HEK293 (cell line): ENCODE measurements around the gene RNPEP.

Experiments
- EGR2 ChIP-seq: fragments of 450-650 bp; formaldehyde crosslinking; IDR thresholded peaks from 2 replicates; pipeline ENCODE4 v1.5.1; 2016; ENCODE audit warnings: low read depth, missing biosample characterization, missing genetic modification characterization
- OVOL3 ChIP-seq: fragments of 450-650 bp; formaldehyde crosslinking; IDR thresholded peaks from 2 replicates; pipeline ENCODE4 v1.5.1; 2016; ENCODE audit warnings: missing biosample characterization, missing genetic modification characterization
- SP3 ChIP-seq: fragments of 450-650 bp; formaldehyde crosslinking; IDR thresholded peaks from 2 replicates; pipeline ENCODE4 v1.5.1; 2016; ENCODE audit warnings: missing biosample characterization, missing genetic modification characterization
- SP7 ChIP-seq: fragments of 450-650 bp; formaldehyde crosslinking; IDR thresholded peaks from 2 replicates; pipeline ENCODE4 v1.5.1; 2016; ENCODE audit warnings: missing biosample characterization, missing genetic modification characterization
- TRIM28 ChIP-seq: IDR thresholded peaks from 2 replicates; pipeline ENCODE4 v1.6.1; 2011; ENCODE audit warnings: low read length, control low read depth, borderline replicate concordance
- YY2 ChIP-seq: fragments of 450-650 bp; formaldehyde crosslinking; IDR thresholded peaks from 2 replicates; pipeline ENCODE4 v1.5.1; 2016; ENCODE audit warnings: missing biosample characterization, missing genetic modification characterization
- ZBTB1 ChIP-seq: fragments of 450-650 bp; formaldehyde crosslinking; IDR thresholded peaks from 2 replicates; pipeline ENCODE4 v1.5.1; 2016; ENCODE audit warnings: missing biosample characterization, missing genetic modification characterization
- ZBTB21 ChIP-seq: fragments of 450-650 bp; formaldehyde crosslinking; IDR thresholded peaks from 2 replicates; pipeline ENCODE4 v1.5.1; 2017; ENCODE audit warnings: missing biosample characterization, missing genetic modification characterization
- ZBTB49 ChIP-seq: fragments of 450-650 bp; formaldehyde crosslinking; IDR thresholded peaks from 2 replicates; pipeline ENCODE4 v1.5.1; 2016; ENCODE audit warnings: missing biosample characterization, missing genetic modification characterization, low read depth
- ZEB2 ChIP-seq: fragments of 450-650 bp; formaldehyde crosslinking; IDR thresholded peaks from 2 replicates; pipeline ENCODE4 v1.5.1; 2016; ENCODE audit warnings: missing biosample characterization, missing genetic modification characterization
- ZNF112 ChIP-seq: fragments of 450-650 bp; formaldehyde crosslinking; IDR thresholded peaks from 2 replicates; pipeline ENCODE4 v1.5.0; 2017; ENCODE audit warnings: missing biosample characterization, missing genetic modification characterization
- ZNF335 ChIP-seq: fragments of 450-650 bp; formaldehyde crosslinking; conservative IDR thresholded peaks from 2 replicates; pipeline ENCODE4 v1.5.1; 2016; ENCODE audit warnings: missing biosample characterization, missing genetic modification characterization
- ZNF341 ChIP-seq: fragments of 450-650 bp; formaldehyde crosslinking; IDR thresholded peaks from 2 replicates; pipeline ENCODE4; 2016; ENCODE audit warnings: low read depth, missing biosample characterization, missing genetic modification characterization
- ZNF423 ChIP-seq: fragments of 450-650 bp; formaldehyde crosslinking; IDR thresholded peaks from 2 replicates; pipeline ENCODE4 v1.5.1; 2016; ENCODE audit warnings: missing biosample characterization, missing genetic modification characterization
- ZNF510 ChIP-seq: fragments of 450-650 bp; formaldehyde crosslinking; IDR thresholded peaks from 2 replicates; pipeline ENCODE4 v1.5.1; 2018; ENCODE audit warnings: mild to moderate bottlenecking, missing genetic modification characterization, missing biosample characterization; ENCODE audit not compliant: insufficient replicate concordance
- ZNF596 ChIP-seq: fragments of 450-650 bp; IDR thresholded peaks from 2 replicates; pipeline ENCODE4 v1.5.0; 2018; ENCODE audit warnings: missing biosample characterization, mild to moderate bottlenecking, missing genetic modification characterization, moderate library complexity
- ZNF600 ChIP-seq: fragments of 450-650 bp; formaldehyde crosslinking; IDR thresholded peaks from 2 replicates; pipeline ENCODE4 v1.5.1; 2016; ENCODE audit warnings: missing biosample characterization, missing genetic modification characterization
- ZNF654 ChIP-seq: fragments of 450-650 bp; formaldehyde crosslinking; IDR thresholded peaks from 2 replicates; pipeline ENCODE4 v1.5.1; 2016; ENCODE audit warnings: low read depth, missing biosample characterization, missing genetic modification characterization
- ZNF664 ChIP-seq: fragments of 450-650 bp; formaldehyde crosslinking; IDR thresholded peaks from 2 replicates; pipeline ENCODE4 v1.5.1; 2016; ENCODE audit warnings: missing biosample characterization, missing genetic modification characterization
- ZNF768 ChIP-seq: fragments of 450-650 bp; formaldehyde crosslinking; IDR thresholded peaks from 2 replicates; pipeline ENCODE4 v1.5.1; 2018; ENCODE audit warnings: missing biosample characterization, mild to moderate bottlenecking, missing genetic modification characterization
- ZNF830 ChIP-seq: fragments of 450-650 bp; IDR thresholded peaks from 2 replicates; pipeline ENCODE4 v1.5.0; 2018; ENCODE audit warnings: missing biosample characterization, missing genetic modification characterization, low read depth, mild to moderate bottlenecking, moderate library complexity
- TF ChIP-seq, protein P1 (sequence below): fragments of 450-650 bp; formaldehyde crosslinking; conservative IDR thresholded peaks from 2 replicates; pipeline ENCODE4 v1.5.1; 2016; ENCODE audit warnings: low read depth, missing biosample characterization, missing genetic modification characterization
- TF ChIP-seq, protein P2 (sequence below): fragments of 450-650 bp; formaldehyde crosslinking; IDR thresholded peaks from 2 replicates; pipeline ENCODE4 v1.5.1; 2016; ENCODE audit warnings: missing biosample characterization, missing genetic modification characterization, borderline replicate concordance
- TF ChIP-seq, protein P3 (sequence below): fragments of 450-650 bp; formaldehyde crosslinking; IDR thresholded peaks from 2 replicates; pipeline ENCODE4 v1.5.1; 2016; ENCODE audit warnings: missing biosample characterization, missing genetic modification characterization

The RNPEP gene

DNA sequence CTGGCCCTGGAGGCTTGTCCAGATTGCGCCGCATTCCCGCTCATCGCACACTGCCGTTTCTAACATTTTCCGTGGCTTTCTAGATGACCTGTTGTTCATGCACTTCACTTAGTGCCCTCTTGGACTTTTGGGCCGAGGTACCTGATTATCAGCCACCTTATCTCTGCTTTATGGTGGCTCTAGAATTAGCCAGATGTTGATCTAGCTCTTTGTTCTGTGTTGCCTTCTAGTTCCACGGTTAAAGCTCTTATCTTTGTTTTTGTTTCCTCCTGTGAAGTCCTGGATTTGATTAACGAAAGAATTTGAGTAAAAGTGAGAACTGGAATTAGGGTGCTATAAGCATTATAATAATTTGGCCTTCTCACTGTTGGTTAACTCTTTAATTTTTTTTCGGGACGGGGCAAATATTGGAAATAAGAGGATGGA lies 945 bp downstream of the RNPEP start (continued):
- TF ChIP-seq, protein P1, sequence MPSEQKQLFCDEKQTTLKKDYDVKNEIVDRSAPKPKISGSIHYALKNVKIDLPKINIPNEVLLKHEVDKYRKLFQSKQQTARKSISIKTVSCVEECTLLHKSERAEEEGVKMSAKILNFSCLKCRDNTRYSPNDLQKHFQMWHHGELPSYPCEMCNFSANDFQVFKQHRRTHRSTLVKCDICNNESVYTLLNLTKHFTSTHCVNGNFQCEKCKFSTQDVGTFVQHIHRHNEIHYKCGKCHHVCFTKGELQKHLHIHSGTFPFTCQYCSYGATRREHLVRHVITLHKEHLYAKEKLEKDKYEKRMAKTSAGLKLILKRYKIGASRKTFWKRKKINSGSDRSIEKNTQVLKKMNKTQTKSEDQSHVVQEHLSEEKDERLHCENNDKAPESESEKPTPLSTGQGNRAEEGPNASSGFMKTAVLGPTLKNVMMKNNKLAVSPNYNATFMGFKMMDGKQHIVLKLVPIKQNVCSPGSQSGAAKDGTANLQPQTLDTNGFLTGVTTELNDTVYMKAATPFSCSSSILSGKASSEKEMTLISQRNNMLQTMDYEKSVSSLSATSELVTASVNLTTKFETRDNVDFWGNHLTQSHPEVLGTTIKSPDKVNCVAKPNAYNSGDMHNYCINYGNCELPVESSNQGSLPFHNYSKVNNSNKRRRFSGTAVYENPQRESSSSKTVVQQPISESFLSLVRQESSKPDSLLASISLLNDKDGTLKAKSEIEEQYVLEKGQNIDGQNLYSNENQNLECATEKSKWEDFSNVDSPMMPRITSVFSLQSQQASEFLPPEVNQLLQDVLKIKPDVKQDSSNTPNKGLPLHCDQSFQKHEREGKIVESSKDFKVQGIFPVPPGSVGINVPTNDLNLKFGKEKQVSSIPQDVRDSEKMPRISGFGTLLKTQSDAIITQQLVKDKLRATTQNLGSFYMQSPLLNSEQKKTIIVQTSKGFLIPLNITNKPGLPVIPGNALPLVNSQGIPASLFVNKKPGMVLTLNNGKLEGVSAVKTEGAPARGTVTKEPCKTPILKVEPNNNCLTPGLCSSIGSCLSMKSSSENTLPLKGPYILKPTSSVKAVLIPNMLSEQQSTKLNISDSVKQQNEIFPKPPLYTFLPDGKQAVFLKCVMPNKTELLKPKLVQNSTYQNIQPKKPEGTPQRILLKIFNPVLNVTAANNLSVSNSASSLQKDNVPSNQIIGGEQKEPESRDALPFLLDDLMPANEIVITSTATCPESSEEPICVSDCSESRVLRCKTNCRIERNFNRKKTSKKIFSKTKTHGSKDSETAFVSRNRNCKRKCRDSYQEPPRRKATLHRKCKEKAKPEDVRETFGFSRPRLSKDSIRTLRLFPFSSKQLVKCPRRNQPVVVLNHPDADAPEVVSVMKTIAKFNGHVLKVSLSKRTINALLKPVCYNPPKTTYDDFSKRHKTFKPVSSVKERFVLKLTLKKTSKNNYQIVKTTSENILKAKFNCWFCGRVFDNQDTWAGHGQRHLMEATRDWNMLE (tag by site-specific recombination), result no peak
- TF ChIP-seq OVOL3 (tag by site-specific recombination) (no peak), ZNF510 (tag by site-specific recombination) (no peak), ZNF335 (tag by site-specific recombination) (peak; percentile 97), ZNF596 (tag by site-specific recombination) (no peak), SP7 (tag by site-specific recombination) (0 out of 2 replicates have a peak, but pooled peaks have one; percentile 5), TRIM28 (no peak), ZNF600 (peak; percentile 97; the same call in 1 of the 2 replicates), ZNF423 (tag by site-specific recombination) (no peak), ZNF830 (no peak), ZNF664 (tag by site-specific recombination) (no peak), ZNF654 (no peak), ZNF768 (tag by site-specific recombination) (no peak), ZNF112 (no peak), ZBTB1 (tag by site-specific recombination) (no peak), ZBTB49 (no peak), ZNF341 (tag by site-specific recombination) (peak; percentile 33; the same call in 1 of the 2 replicates), EGR2 (tag by site-specific recombination) (no peak), YY2 (tag by site-specific recombination) (no peak), SP3 (tag by site-specific recombination) (0 out of 2 replicates have a peak, but pooled peaks have one; percentile 27), ZEB2 (tag by site-specific recombination) (peak; percentile 30; the same call in 1 of the 2 replicates), ZBTB21 (tag by site-specific recombination) (no peak)
- TF ChIP-seq, protein P2, sequence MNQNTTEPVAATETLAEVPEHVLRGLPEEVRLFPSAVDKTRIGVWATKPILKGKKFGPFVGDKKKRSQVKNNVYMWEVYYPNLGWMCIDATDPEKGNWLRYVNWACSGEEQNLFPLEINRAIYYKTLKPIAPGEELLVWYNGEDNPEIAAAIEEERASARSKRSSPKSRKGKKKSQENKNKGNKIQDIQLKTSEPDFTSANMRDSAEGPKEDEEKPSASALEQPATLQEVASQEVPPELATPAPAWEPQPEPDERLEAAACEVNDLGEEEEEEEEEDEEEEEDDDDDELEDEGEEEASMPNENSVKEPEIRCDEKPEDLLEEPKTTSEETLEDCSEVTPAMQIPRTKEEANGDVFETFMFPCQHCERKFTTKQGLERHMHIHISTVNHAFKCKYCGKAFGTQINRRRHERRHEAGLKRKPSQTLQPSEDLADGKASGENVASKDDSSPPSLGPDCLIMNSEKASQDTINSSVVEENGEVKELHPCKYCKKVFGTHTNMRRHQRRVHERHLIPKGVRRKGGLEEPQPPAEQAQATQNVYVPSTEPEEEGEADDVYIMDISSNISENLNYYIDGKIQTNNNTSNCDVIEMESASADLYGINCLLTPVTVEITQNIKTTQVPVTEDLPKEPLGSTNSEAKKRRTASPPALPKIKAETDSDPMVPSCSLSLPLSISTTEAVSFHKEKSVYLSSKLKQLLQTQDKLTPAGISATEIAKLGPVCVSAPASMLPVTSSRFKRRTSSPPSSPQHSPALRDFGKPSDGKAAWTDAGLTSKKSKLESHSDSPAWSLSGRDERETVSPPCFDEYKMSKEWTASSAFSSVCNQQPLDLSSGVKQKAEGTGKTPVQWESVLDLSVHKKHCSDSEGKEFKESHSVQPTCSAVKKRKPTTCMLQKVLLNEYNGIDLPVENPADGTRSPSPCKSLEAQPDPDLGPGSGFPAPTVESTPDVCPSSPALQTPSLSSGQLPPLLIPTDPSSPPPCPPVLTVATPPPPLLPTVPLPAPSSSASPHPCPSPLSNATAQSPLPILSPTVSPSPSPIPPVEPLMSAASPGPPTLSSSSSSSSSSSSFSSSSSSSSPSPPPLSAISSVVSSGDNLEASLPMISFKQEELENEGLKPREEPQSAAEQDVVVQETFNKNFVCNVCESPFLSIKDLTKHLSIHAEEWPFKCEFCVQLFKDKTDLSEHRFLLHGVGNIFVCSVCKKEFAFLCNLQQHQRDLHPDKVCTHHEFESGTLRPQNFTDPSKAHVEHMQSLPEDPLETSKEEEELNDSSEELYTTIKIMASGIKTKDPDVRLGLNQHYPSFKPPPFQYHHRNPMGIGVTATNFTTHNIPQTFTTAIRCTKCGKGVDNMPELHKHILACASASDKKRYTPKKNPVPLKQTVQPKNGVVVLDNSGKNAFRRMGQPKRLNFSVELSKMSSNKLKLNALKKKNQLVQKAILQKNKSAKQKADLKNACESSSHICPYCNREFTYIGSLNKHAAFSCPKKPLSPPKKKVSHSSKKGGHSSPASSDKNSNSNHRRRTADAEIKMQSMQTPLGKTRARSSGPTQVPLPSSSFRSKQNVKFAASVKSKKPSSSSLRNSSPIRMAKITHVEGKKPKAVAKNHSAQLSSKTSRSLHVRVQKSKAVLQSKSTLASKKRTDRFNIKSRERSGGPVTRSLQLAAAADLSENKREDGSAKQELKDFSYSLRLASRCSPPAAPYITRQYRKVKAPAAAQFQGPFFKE, result no peak
- TF ChIP-seq, protein P3, sequence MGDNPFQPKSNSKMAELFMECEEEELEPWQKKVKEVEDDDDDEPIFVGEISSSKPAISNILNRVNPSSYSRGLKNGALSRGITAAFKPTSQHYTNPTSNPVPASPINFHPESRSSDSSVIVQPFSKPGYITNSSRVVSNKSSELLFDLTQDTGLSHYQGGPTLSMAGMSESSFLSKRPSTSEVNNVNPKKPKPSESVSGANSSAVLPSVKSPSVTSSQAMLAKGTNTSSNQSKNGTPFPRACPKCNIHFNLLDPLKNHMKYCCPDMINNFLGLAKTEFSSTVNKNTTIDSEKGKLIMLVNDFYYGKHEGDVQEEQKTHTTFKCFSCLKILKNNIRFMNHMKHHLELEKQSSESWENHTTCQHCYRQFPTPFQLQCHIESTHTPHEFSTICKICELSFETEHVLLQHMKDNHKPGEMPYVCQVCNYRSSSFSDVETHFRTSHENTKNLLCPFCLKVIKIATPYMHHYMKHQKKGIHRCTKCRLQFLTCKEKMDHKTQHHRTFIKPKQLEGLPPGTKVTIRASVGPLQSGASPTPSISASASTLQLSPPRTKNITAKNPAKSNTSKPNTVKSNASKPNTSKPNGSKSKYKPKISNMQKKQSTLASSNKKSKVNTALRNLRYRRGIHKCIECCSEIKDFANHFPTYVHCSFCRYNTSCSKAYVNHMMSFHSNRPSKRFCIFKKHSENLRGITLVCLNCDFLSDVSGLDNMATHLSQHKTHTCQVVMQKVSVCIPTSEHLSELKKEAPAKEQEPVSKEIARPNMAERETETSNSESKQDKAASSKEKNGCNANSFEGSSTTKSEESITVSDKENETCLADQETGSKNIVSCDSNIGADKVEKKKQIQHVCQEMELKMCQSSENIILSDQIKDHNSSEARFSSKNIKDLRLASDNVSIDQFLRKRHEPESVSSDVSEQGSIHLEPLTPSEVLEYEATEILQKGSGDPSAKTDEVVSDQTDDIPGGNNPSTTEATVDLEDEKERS (tag by site-specific recombination), result no peak
